UCSD-AML1 (cell line): Measurements from ENCODE around the gene KRT83.

Experiments used
- DNase-seq: peaks from one replicate; lab custom pipeline; 2025; ENCODE audit not compliant: unreplicated experiment; lab: John Stamatoyannopoulos, UW

KRT83 gene

DNA sequence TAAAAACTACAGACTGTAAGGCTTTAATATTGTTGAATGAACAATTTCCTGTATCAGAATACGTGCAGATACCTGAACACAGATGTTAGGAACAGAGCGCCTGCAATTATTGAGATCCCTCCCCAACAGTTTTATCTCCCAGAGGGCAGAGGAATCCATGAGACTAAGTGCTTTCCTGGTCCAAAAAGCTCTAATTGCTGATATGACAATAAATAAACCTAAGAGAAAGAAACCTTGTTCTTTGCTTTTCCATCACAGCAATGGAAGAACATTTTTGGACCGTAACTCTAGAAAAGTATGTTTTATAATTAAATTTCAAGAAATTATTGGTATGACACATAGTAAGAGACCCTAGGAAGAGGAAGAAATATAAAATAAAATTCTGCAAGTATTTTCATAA is 13.0 kb upstream of the KRT83 start:
- no peak for DNase-seq

DNA sequence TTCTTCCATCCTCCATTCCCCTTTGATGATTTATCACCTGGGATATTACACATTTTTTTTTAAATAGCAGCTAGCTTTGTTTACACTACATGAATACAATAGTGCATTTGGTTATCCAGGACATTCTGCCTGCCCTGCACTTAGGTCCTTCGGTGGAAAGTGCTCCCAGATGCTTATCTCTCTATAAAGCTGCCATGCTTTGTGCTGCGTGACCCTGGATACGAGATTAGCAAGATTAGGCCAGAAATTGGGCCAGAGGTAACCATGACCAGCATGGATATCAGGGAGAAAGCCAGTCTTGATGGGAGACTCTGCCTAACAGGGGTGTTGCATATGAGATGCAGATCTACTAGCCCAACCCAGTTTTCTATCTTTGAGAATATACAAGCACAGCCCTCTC is 12.1 kb upstream of the KRT83 start:
- no peak for DNase-seq

DNA sequence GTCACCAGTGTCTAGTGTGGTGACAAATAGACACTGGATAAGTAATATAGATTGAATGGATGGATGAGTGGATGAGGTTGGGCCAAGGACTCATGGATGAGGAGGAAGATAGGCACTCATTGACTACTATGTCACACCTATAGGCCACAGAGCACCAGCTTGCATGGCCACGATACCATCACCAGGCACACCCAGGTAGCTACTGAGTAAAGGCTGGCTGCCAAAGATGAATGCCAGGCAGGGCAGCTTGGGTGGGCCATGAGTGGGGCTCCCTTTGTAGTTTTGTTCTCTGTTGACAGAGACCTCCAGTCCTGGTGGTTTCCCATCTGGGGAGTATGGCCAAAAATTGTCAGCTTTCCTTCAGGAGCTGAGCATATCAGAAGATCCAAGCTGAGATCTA is 11.2 kb upstream of the KRT83 start:
- DNase-seq = no peak

DNA sequence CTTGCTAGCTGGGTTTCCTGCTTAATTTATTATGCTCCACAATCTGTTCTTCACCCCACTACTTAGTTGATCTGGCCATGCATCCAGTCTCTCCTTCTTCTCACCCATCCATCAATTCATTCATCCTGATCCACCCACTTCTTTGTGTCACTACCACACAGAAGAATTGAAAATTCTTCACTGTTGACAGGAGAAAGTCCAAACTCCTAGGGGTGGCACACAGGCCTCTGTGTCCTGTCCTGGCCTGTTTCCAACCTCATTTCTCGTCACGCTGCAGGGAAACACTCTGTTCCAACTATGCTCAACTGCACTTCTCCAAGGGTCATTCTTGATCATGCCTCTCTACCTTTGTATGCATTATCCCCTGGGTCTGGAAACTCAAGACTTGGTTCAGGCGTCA is 10.6 kb upstream of the KRT83 start:
- DNase-seq = no peak

DNA sequence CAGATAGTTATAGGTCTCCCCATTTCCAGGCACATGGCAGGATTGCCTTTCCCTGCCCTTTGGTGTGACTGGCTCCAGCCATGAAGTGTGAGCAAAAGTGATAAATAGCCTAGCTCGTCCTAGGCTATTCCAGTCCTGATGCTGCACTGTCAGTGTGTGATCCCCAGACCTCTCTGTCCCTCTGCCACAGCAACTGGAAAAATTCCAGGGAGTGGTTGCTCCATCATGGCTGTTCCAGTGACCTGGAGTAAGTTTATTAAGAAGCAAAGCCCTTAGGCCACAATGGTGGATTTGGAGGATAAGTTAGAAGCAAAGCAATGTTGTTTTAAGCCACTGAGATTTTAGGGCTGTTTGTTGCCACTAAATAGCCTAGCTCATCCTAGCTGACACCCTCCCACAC is 9.8 kb upstream of the KRT83 start:
- no peak for DNase-seq

DNA sequence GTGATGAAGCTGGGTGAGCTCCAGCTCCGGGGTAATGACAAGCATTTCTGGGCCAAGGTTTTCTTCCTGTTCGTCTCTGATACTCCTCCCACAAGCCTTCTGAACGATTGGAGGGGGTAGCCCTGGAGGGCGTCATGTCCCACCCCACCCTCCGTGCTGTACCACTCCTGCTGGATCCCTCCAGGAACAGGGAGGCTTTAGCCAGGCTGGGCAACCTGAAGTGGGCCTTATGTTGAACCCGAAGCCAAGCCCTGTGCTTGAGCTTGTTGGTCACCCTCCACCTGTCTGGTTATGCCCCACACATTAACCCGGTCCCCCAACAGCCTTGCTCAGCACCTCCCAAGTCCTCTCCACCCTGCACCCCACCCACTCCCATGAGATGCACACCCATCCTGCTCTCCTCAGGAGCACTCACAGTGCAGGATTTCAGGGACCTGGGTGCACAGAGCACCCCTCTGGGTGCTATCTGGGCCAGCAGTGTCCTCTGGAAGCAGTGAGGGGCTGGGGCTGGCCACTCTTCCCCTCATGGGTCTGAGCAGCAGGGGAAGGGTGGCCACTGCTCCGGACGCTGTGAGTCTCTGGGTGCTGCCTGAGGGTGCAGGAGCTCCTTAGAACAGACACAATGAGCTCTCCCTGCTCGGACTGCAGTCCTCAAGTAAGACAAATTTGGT is 6.8 kb upstream of the KRT83 start:
- DNase-seq = no peak

DNA sequence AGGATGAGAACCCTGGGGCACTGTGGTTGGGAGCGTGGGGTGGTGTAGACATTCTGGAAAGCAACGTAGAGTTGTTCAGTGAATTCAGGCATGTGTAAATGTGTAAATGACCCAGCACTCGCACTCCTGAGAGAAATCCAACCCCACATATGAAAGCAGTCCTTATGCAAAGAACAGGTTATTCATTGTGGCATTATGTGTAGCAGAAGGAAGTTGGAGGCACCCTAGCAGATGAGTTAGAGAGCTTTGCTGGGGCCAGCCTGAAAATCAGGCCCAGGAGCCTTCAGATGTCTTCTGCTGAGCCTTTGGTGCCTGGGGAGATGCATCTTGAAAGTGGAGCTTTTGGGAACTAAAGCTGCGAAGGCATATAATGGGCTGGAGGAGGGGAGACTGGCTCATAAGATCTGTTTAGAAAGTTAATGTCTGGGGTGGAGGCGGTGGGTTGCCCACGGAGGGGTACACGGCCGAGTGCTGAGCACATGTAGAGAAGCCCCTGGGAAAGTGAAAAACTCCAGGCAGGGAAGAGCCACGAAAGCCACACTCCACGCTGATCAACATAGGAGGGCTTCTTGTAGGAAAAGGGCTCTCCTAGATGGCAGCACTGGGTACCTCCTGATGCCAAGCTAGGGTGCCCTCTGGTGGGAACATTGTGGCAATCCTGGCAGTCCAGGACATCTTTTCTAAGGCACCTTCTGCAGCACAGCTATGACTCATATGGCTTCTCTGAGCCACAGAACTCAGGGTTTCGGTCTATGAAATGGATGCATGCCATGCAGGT is 6.0 kb upstream of the KRT83 start:
- DNase-seq = peak; percentile 73

DNA sequence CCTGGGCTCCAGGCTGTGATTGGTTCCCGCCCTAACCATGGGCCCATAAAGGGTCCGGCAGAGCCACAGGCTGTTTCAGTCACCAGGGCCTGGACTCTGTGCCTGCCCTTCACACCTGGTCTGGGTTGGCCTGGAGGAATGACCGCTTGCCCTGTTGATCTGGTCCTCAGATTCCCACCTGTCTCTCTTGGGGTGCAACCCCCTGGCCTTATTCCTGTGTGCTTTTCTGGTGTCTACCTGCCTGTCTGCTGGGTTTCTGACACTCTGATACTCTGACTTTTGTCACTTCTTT is 2.9 kb upstream of the KRT83 start:
- DNase-seq = no peak

DNA sequence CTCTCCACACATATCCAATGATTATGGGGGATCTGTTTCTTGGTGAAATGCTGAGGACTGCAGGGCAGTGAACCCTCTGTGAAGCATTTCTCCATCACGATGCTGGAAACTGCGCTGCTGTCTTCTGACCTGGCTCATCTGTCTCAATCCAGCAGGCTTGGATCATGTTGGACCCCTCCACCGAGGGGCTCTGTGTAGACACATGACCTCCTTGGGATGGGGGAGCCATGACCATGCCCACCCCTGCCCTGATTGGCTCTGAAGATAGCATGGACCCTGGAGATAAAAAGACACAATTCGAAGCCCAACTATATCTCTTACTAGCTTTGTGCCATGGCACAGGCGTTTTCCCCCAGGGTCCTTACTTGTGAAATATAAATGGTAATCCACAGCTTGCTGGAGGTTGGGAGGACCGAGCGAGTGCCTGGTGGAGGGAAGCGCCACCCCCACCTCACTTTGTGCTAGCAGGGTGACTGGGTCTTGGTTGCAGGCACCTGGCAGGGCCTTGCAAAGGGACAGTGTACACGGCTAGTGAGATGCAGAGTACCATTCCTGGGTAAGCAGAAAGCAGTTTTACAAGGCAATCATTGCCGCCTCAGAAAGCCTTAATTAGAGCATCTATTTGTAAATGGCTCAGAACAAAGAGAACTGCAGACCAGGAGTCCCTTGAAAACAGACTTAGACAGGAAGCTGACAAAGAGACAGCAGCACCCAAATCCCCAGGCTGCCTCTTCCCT is 2.4 kb upstream of the KRT83 start:
- DNase-seq = no peak

DNA sequence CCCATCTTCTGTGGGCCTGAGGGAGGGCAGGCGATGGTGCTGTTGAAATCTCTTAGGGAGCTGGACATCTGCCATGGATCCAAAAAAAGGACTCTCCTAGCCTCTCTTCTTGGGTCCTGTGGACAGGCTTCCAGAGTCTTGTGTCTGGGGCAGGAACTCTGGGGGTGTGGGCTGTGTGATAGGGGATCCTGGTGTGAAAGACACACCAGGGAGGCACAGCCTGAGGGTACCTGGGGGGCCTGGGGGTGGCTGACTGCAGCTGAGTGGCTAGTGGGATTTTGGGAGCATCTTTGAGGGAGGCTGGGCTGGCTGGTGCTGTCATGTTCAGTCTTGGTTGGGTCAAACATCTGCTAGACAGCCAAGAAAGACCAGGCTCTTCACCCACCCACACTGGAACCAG is 1.8 kb upstream of the KRT83 start:
- DNase-seq = no peak

DNA sequence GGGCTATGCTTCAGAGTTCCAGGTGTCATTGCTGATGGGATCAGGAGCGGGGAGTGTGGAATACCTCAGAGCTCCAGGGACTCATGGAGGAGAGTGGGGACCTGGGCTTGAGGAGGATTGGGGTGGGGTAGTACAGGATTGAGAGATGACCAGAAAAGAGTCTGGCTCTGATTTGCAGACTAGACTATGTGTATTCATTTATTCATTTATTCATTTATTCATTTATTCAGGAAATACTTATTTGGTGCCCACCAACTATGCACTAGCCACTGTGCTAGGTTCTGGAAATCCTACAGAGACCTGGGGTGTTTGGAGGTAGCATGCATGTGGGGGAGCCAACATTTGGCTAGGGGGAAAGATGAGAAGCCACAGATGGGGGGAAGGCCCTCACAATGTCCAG is 871 bp upstream of the KRT83 start:
- no peak for DNase-seq

DNA sequence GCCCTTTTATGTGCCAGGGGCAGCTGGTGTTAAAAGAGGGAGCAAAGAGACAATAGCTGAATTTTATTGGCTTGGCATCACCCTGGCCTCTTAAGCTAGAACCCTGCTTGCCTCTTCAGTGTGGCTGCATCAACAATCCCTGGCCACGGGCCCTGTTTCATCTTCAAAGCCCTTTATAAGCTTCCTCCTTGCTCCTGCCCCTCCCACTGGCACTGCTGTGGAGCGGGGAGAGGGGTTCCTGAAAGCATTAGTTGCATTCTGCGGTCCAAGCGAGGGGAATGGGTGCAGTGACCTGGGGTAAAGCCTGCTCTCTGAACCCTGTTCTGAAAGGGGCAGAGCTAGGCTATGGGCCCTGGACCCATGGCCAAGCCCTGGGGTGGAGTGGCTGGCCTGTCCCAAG is 220 bp upstream of the KRT83 start:
- no peak for DNase-seq

DNA sequence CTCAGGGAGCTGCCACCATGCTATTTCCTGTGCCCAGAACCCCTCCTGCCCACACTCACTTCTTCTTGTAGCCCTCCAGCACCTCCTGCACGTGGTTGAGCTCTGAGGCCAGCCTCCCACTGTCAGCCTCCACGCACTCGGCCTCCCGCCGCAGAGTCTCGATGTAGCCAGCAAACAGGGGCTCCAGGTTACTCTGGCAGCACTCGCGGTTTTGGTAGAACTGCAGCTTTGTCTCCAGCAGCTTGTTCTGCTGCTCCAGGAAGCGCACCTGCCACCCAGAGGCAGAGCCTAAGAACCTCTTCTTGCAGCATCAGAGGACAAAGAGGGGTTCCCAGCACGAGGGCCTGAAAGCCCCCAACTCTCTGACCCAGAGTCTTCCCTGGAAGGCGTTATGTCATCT is 2.1 kb downstream of the KRT83 start:
- DNase-seq = peak; percentile 22

DNA sequence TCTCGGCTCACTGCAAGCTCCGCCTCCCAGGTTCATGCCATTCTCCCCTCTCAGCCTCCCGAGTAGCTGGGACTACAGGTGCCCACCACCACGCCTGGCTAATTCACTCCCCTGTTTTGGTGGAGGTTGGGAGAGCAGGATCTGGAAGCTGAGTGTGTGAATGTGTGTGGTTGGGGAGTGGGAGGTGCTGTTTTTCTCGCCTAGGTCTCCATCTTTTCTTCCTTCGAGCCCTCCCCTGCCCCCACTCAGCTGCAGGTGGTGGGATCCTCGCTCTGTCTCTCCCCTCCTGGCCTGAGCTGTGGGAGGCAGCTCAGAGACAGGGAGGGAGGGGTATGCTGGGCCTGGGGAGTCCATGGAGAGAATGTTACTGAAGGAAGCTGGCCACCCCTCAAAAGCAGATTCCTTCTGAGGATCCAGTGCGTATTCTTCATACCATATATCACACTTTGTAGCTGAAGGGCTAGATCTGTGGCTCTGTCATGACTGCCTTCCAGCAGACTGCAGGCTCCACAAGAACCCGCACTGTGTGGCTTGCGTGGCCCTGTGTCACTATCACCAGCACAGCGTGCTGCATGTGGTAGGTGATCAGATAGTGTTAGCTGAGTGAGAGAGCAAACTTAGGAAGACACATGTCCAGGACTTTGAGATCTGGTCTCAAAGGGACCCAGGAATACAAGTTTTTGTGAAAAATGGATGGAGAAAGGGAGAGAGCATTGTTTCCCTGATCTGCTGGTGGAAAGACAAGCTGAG is 2.8 kb downstream of the KRT83 start:
- no peak for DNase-seq

DNA sequence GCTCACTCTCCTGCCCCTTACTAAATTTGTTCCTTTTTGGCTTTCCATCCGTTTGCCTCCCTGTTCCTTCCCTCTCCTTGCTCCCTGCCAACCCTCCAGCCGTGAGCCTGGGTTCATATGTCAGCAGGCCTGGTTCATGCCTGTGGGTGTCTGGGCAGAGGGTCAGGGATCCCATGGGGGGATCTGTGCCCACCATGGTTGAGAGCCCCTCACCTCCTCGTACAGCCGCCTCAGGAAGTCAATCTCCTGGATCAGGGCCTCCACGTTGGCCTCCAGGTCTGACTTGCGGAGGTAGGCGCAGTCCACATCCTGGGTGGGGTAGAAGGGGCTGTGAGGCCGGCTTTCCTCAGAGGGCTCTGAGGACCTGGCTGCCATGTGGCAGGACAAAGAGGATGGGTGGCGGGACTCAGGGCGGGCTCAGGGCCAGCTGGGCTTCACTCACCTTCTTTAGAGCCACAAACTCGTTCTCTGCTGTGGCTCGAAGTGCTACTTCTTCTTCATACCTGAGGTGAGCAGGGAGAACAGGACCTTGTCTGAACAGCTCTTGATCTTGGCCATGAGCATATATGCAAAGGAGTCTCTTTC is 3.6 kb downstream of the KRT83 start:
- DNase-seq = no peak

DNA sequence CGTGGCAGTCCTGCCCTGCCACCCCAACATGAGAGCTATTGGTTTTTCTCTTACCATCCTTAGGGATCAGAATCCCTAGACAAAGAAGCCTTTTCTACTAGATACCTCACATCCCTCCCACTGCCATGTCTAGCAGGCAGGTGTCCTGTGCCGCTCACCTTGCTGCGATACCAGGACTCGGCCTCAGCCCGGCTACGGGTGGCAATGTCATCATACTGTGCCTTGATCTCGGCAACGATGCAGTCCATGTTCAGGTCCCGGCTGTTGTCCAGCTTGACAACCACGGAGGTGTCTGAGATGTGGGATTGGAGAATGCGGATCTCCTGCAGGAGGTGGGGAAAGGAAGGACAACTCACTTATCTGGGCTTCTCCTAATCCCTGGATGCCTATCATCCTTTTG is 4.5 kb downstream of the KRT83 start:
- DNase-seq = no peak

DNA sequence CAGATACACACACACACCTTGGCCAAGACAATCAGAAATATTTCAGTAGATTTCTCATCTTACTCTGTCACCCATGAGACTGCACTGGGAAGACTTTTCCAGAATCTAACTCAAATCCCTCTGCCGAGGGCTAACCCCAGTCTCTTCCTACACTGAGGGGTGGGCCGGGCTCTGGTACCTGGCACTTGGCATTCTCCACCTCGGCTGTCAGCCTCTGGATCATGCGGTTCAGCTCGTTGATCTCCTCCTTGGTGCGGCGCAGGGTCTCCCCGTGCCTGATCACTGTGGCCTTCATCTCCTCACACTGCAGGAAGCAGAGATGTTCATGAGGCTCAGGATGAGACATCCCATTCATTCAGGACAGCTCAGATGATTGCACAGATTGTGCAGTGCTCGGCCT is 4.9 kb downstream of the KRT83 start:
- no peak for DNase-seq

DNA sequence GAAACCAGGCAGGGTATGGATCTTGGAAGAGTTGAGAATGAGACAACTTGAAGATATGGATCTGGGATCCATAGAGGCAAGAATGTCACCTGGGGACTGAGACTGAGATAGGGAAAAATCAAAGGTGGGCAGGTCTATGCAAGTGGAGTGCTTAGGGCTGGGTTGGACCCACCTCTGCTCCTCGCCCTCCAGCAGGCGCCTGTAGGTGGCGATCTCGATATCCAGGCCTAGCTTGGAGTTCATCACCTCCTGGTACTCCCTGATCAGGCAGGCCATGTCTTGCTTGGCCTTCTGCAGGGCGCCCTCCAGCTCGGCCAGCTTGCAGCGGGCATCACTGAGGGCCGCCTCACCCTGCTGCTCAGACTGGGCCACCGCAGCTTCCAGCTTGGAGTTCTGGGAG is 5.5 kb downstream of the KRT83 start:
- DNase-seq = peak; percentile 49

DNA sequence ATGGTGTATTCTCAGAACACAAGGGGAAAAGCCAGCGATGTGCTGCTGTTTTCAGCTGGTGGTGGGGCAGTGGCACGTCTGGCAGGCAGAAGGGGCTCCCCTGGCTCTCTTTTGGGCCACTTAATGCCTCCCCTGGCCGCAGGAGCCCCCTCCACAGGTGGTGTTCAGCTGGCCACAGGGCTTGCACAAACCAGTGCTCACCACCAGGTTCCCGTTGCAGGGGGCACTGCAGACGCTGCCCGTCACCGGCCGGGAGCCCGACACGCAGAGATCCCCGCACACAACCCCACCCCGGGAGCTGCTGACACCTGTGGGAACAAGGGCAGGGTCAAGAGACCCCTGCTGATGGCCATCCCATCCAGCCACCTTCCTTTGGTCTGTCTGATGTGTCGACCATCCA is 6.7 kb downstream of the KRT83 start:
- DNase-seq = no peak

DNA sequence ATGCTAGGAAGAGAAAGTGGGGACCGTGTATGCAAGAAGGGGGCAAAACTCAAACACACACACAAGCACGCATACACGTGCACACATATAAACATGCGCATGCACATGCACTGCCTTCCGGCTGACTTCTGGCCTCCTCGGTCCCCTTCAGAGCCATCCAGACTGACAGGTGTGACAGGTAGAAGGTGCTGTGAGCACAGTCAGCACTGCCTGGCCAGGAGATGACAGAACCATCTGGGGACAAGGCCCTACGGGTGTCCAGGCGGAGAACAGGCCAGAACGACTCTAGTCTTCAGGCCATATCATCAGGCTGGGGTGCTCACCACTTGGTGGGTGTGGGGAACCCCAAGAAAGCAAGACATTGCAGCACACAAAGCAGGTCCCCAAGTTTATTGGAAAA is 7.3 kb downstream of the KRT83 start:
- DNase-seq = no peak

DNA sequence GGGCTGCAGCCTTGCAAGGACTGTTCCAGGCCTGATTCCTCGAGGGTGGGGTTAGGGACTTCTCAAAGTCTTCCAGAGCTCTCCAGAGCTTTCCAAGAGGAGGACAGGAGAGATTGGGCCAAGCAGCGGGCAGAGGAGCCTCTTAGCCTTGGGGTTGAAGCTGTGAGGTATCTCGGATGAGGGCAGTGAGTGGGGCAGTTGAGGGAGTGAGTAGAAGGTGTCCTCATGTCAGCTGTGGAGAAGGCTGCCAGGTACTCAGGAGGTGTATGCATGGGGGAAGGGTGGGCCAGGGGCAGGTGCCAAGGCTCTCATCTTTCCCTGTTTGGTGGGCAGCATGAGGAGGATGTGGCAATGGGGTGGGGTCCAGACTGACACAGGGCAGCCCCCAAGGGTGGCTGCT is 7.7 kb downstream of the KRT83 start:
- DNase-seq = no peak
